Panc1 (cell line): ENCODE data around the gene ENTREP3.

Experiments used
- POLR2AphosphoS5 ChIP-seq: IDR thresholded peaks from 2 replicates; pipeline ENCODE4 v1.6.1; 2012; ENCODE audit warnings: mild to moderate bottlenecking, low read depth, low read length, moderate library complexity
- TF ChIP-seq, protein P1 (sequence below): fragments of 450-650 bp; IDR thresholded peaks from 2 replicates; pipeline ENCODE4 v1.5.1; 2017; ENCODE audit warnings: mild to moderate bottlenecking

- TF ChIP-seq POLR2AphosphoS5: no peak
- TF ChIP-seq, protein P1, sequence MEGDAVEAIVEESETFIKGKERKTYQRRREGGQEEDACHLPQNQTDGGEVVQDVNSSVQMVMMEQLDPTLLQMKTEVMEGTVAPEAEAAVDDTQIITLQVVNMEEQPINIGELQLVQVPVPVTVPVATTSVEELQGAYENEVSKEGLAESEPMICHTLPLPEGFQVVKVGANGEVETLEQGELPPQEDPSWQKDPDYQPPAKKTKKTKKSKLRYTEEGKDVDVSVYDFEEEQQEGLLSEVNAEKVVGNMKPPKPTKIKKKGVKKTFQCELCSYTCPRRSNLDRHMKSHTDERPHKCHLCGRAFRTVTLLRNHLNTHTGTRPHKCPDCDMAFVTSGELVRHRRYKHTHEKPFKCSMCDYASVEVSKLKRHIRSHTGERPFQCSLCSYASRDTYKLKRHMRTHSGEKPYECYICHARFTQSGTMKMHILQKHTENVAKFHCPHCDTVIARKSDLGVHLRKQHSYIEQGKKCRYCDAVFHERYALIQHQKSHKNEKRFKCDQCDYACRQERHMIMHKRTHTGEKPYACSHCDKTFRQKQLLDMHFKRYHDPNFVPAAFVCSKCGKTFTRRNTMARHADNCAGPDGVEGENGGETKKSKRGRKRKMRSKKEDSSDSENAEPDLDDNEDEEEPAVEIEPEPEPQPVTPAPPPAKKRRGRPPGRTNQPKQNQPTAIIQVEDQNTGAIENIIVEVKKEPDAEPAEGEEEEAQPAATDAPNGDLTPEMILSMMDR: no peak
Measured at GRCh38 chr1:155247667-155248553, 7.4 kb downstream of the ENTREP3 start.
